HCT116 (cell line): Measurements from ENCODE around the gene COX4I2.

Source experiments
- CTCF ChIP-seq, 3 experiments: fragments of 200-600 bp in 1 of 3; sonication (generic) in 1 of 3; IDR thresholded peaks in 2 of 3; conservative IDR thresholded peaks in 1 of 3; 2 replicates each; pipeline ENCODE4 v1.5.1; 2012 to 2017; ENCODE audit warnings: low read depth in 2 of 3, low read length in 2 of 3, antibody characterized with exemption in 1 of 3, borderline replicate concordance in 1 of 3, control low read depth in 1 of 3, mild to moderate bottlenecking in 1 of 3, mixed read lengths in 1 of 3, mixed run types in 1 of 3, moderate library complexity in 1 of 3; ENCODE audit not compliant: insufficient read depth in 1 of 3
- MAX ChIP-seq: IDR thresholded peaks from 2 replicates; pipeline ENCODE4 v1.6.1; 2012
- ZBTB33 ChIP-seq: IDR thresholded peaks from 2 replicates; pipeline ENCODE4 v1.6.1; 2011; ENCODE audit warnings: mild to moderate bottlenecking, low read length, moderate library complexity; ENCODE audit not compliant: insufficient replicate concordance; ENCODE audit errors: extremely low read depth

- TF ChIP-seq MAX (no peak), ZBTB33 (no peak), CTCF (IDR thresholded peaks at IDR 0.05 in 2 of 3, conservative IDR thresholded peaks at IDR 0.05 in 1 of 3; ENCODE audit: borderline replicate concordance in 1 of 3, insufficient read depth in 1 of 3, low read depth in 2 of 3, low read length in 2 of 3) (no peak)
Measured at GRCh38 chr20:31654534-31654933, 16.8 kb downstream of the COX4I2 start.
